ENCODE measurements around the gene C12orf43.

The C12orf43 gene

DNA sequence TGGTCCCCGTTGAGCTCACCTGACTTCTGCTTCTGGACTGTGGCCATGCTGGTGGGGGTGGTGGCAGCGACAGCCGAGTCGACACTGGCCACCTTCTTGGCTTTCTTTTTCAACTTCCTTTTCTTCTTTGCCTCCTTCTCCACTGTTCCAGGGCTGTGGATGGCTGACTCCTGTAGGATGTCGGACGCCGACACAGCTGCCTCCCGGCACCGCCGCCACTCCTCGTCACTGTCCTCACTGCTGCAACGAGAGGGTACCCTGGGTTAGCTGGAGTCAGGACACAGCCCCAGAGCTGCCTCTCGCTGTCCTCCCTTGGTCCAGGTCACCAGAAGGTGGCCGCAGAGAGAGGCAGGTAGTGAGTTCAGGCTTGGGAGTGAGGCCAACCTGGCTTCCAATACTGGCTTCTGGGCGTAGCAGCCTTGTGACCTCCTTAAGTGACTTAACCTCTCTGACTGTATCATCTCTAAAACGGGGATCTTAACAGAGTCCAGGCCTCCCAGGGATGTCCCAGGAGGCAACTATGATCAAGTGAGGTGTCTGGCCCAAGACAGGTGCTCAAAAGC, 12.0 kb downstream of the C12orf43 start:
- no peak overlapping the region for H3K23ac ChIP-seq (ENCODE audit: low read length)
- H3K27me3 ChIP-seq (ENCODE audit: insufficient read depth, low read length) = no peaks in the 10 kb centered on the region
- H2AFZ ChIP-seq (ENCODE audit: insufficient read depth, low read length, poor library complexity) = no peak overlapping the region
- no peak overlapping the region for H3K4me3 ChIP-seq (ENCODE audit: low read depth, low read length)
- no peak overlapping the region for H4K91ac ChIP-seq (ENCODE audit: low read depth, low read length)
- no peak overlapping the region for H3K18ac ChIP-seq (ENCODE audit: low read length)
- no peak overlapping the region for H3K27ac ChIP-seq (ENCODE audit: low read depth, low read length)
- no peak overlapping the region for H4K8ac ChIP-seq (ENCODE audit: low read depth, low read length)
- H3K9me3 ChIP-seq (ENCODE audit: insufficient read depth, low read depth, low read length) = no peaks in the 10 kb centered on the region
- H3K9ac ChIP-seq (ENCODE audit: low read length) = no peak overlapping the region
- H3K4me1 ChIP-seq (ENCODE audit: control insufficient read depth in 1 of 2, insufficient read depth in 2 of 2, low read length in 2 of 2) = peaks cover 4 to 6% of the 10 kb centered on the region in 2 experiments
- no peak for DNase-seq
- no peak overlapping the region for H2BK5ac ChIP-seq (ENCODE audit: low read depth, low read length, poor library complexity)
- WGBS (ENCODE audit: extremely low coverage, insufficient coverage, insufficient read length) = no CpG with 5 or more reads among the region's 16 CpGs
- no peak overlapping the region for H4K12ac ChIP-seq (ENCODE audit: low read depth, low read length)
- no peaks in the 10 kb centered on the region for H3K79me1 ChIP-seq (ENCODE audit: low read length)
- H3K4me2 ChIP-seq (ENCODE audit: low read length) = no peak overlapping the region
- no peak overlapping the region for H3K4ac ChIP-seq (ENCODE audit: low read depth, low read length)
- no peaks in the 10 kb centered on the region for H3K79me2 ChIP-seq (ENCODE audit: control insufficient read depth, insufficient read depth, low read length, poor library complexity)
- H2BK120ac ChIP-seq (ENCODE audit: insufficient read depth, low read length, poor library complexity) = no peak overlapping the region
- H3K14ac ChIP-seq (ENCODE audit: low read length) = no peak overlapping the region
- H2BK12ac ChIP-seq (ENCODE audit: low read length) = no peak overlapping the region
- no peak overlapping the region for H2AK5ac ChIP-seq (ENCODE audit: low read length)
- H3K36me3 ChIP-seq (ENCODE audit: control insufficient read depth in 1 of 2, insufficient read depth in 2 of 2, low read length in 2 of 2) = peaks cover 25 to 32% of the 10 kb centered on the region in 2 experiments

DNA sequence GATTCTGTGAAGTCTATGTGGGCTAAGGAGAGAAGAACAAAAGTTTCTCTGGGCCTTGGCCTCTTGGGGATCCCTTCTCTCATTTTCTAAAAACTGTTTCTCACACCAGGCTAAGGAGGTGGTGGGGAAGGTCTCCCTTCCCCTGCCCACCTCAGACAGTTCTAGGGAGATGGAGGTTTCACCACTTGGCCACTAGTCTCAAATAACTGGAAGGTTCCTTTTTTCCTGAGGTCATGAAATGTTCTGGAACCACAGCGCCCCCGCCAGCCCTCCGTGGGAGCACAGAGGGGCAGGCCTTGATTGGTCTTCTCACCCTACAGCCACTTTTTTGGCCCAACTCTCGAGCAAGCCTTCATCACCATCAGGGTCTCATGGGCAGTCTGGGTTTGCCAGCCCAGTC, 12.6 kb downstream of the C12orf43 start:
- peaks cover 4 to 6% of the 10 kb centered on the region in 2 experiments for H3K4me1 ChIP-seq (ENCODE audit: control insufficient read depth in 1 of 2, insufficient read depth in 2 of 2, low read length in 2 of 2)
- H2BK5ac ChIP-seq (ENCODE audit: low read depth, low read length, poor library complexity) = no peak overlapping the region
- H3K27ac ChIP-seq (ENCODE audit: low read depth, low read length) = no peak overlapping the region
- H2BK12ac ChIP-seq (ENCODE audit: low read length) = no peak overlapping the region
- H2AFZ ChIP-seq (ENCODE audit: insufficient read depth, low read length, poor library complexity) = no peak overlapping the region
- H3K79me1 ChIP-seq (ENCODE audit: low read length) = no peaks in the 10 kb centered on the region
- no CpG with 5 or more reads among the region's 4 CpGs for WGBS (ENCODE audit: extremely low coverage, insufficient coverage, insufficient read length)
- H3K9ac ChIP-seq (ENCODE audit: low read length) = no peak overlapping the region
- no peak overlapping the region for H3K23ac ChIP-seq (ENCODE audit: low read length)
- H3K4me3 ChIP-seq (ENCODE audit: low read depth, low read length) = no peak overlapping the region
- H3K14ac ChIP-seq (ENCODE audit: low read length) = no peak overlapping the region
- H2BK120ac ChIP-seq (ENCODE audit: insufficient read depth, low read length, poor library complexity) = no peak overlapping the region
- no peak overlapping the region for H3K18ac ChIP-seq (ENCODE audit: low read length)
- no peak overlapping the region for H3K4me2 ChIP-seq (ENCODE audit: low read length)
- H4K91ac ChIP-seq (ENCODE audit: low read depth, low read length) = no peak overlapping the region
- no peak overlapping the region for H4K8ac ChIP-seq (ENCODE audit: low read depth, low read length)
- H3K4ac ChIP-seq (ENCODE audit: low read depth, low read length) = no peak overlapping the region
- H3K27me3 ChIP-seq (ENCODE audit: insufficient read depth, low read length) = no peaks in the 10 kb centered on the region
- no peak for DNase-seq
- no peaks in the 10 kb centered on the region for H3K79me2 ChIP-seq (ENCODE audit: control insufficient read depth, insufficient read depth, low read length, poor library complexity)
- no peaks in the 10 kb centered on the region for H3K9me3 ChIP-seq (ENCODE audit: insufficient read depth, low read depth, low read length)
- H3K36me3 ChIP-seq (ENCODE audit: control insufficient read depth in 1 of 2, insufficient read depth in 2 of 2, low read length in 2 of 2) = peaks cover 25 to 30% of the 10 kb centered on the region in 2 experiments
- H2AK5ac ChIP-seq (ENCODE audit: low read length) = no peak overlapping the region
- no peak overlapping the region for H4K12ac ChIP-seq (ENCODE audit: low read depth, low read length)

DNA sequence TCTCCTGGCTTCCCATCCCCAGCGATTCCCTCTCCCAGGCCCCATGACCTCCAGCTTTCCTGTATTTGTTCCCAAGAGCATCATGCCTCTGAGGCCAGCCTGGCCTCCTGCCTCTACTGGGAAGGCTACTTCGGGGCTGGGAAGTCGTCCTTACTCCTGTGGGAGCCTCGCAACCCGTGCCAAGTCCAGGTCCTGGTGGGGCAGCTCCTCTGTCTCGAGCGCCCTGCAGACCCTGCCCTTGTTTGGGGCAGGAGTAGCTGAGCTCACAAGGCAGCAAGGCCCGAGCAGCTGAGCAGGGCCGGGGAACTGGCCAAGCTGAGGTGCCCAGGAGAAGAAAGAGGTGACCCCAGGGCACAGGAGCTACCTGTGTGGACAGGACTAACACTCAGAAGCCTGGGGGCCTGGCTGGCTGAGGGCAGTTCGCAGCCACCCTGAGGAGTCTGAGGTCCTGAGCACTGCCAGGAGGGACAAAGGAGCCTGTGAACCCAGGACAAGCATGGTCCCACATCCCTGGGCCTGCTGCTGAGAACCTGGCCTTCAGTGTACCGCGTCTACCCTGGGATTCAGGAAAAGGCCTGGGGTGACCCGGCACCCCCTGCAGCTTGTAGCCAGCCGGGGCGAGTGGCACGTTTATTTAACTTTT, 14.3 kb downstream of the C12orf43 start:
- H3K4me1 ChIP-seq (ENCODE audit: control insufficient read depth in 1 of 2, insufficient read depth in 2 of 2, low read length in 2 of 2) = peaks cover 4 to 6% of the 10 kb centered on the region in 2 experiments
- no peak overlapping the region for H4K8ac ChIP-seq (ENCODE audit: low read depth, low read length)

DNA sequence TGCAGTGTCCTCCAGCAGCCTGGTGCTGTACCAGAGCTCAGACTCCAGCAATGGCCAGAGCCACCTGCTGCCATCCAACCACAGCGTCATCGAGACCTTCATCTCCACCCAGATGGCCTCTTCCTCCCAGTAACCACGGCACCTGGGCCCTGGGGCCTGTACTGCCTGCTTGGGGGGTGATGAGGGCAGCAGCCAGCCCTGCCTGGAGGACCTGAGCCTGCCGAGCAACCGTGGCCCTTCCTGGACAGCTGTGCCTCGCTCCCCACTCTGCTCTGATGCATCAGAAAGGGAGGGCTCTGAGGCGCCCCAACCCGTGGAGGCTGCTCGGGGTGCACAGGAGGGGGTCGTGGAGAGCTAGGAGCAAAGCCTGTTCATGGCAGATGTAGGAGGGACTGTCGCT, 15.2 kb downstream of the C12orf43 start:
- H4K12ac ChIP-seq (ENCODE audit: low read depth, low read length) = peak overlapping the region; percentile 12
- H3K4me2 ChIP-seq (ENCODE audit: low read length) = no peak overlapping the region
- no peak overlapping the region for H3K18ac ChIP-seq (ENCODE audit: low read length)
- H3K36me3 ChIP-seq (ENCODE audit: control insufficient read depth in 1 of 2, insufficient read depth in 2 of 2, low read length in 2 of 2) = peaks cover 21 to 22% of the 10 kb centered on the region in 2 experiments
- H3K27ac ChIP-seq (ENCODE audit: low read depth, low read length) = no peak overlapping the region
- no peak for DNase-seq
- H3K4ac ChIP-seq (ENCODE audit: low read depth, low read length) = no peak overlapping the region
- no peaks in the 10 kb centered on the region for H3K9me3 ChIP-seq (ENCODE audit: insufficient read depth, low read depth, low read length)
- peaks cover 4 to 6% of the 10 kb centered on the region in 2 experiments for H3K4me1 ChIP-seq (ENCODE audit: control insufficient read depth in 1 of 2, insufficient read depth in 2 of 2, low read length in 2 of 2)
- no CpG with 5 or more reads among the region's 11 CpGs for WGBS (ENCODE audit: extremely low coverage, insufficient coverage, insufficient read length)
- H3K9ac ChIP-seq (ENCODE audit: low read length) = no peak overlapping the region
- H3K27me3 ChIP-seq (ENCODE audit: insufficient read depth, low read length) = no peaks in the 10 kb centered on the region
- H2BK12ac ChIP-seq (ENCODE audit: low read length) = no peak overlapping the region
- H3K4me3 ChIP-seq (ENCODE audit: low read depth, low read length) = no peak overlapping the region
- no peak overlapping the region for H4K8ac ChIP-seq (ENCODE audit: low read depth, low read length)
- H3K14ac ChIP-seq (ENCODE audit: low read length) = no peak overlapping the region
- no peak overlapping the region for H2AK5ac ChIP-seq (ENCODE audit: low read length)
- H2BK120ac ChIP-seq (ENCODE audit: insufficient read depth, low read length, poor library complexity) = no peak overlapping the region
- no peaks in the 10 kb centered on the region for H3K79me2 ChIP-seq (ENCODE audit: control insufficient read depth, insufficient read depth, low read length, poor library complexity)
- H3K79me1 ChIP-seq (ENCODE audit: low read length) = no peaks in the 10 kb centered on the region
- H2AFZ ChIP-seq (ENCODE audit: insufficient read depth, low read length, poor library complexity) = no peak overlapping the region
- no peak overlapping the region for H4K91ac ChIP-seq (ENCODE audit: low read depth, low read length)
- no peak overlapping the region for H3K23ac ChIP-seq (ENCODE audit: low read length)
- H2BK5ac ChIP-seq (ENCODE audit: low read depth, low read length, poor library complexity) = no peak overlapping the region

More for the DNA sequence above, 14.3 kb downstream of the C12orf43 start:
- no peak overlapping the region for H3K4me2 ChIP-seq (ENCODE audit: low read length)
- H2BK5ac ChIP-seq (ENCODE audit: low read depth, low read length, poor library complexity) = no peak overlapping the region
- no peak overlapping the region for H3K23ac ChIP-seq (ENCODE audit: low read length)
- no peak overlapping the region for H3K4ac ChIP-seq (ENCODE audit: low read depth, low read length)
- no peaks in the 10 kb centered on the region for H3K27me3 ChIP-seq (ENCODE audit: insufficient read depth, low read length)
- H2BK12ac ChIP-seq (ENCODE audit: low read length) = no peak overlapping the region
- no peak overlapping the region for H3K27ac ChIP-seq (ENCODE audit: low read depth, low read length)
- no peak overlapping the region for H2AFZ ChIP-seq (ENCODE audit: insufficient read depth, low read length, poor library complexity)
- no peak overlapping the region for H4K91ac ChIP-seq (ENCODE audit: low read depth, low read length)
- no CpG with 5 or more reads among the region's 16 CpGs for WGBS (ENCODE audit: extremely low coverage, insufficient coverage, insufficient read length)
- H4K12ac ChIP-seq (ENCODE audit: low read depth, low read length) = no peak overlapping the region
- H3K9me3 ChIP-seq (ENCODE audit: insufficient read depth, low read depth, low read length) = no peaks in the 10 kb centered on the region
- peaks cover 22 to 24% of the 10 kb centered on the region in 2 experiments for H3K36me3 ChIP-seq (ENCODE audit: control insufficient read depth in 1 of 2, insufficient read depth in 2 of 2, low read length in 2 of 2)
- no peak overlapping the region for H3K4me3 ChIP-seq (ENCODE audit: low read depth, low read length)
- H3K79me2 ChIP-seq (ENCODE audit: control insufficient read depth, insufficient read depth, low read length, poor library complexity) = no peaks in the 10 kb centered on the region
- DNase-seq = no peak
- H3K79me1 ChIP-seq (ENCODE audit: low read length) = no peaks in the 10 kb centered on the region
- H2BK120ac ChIP-seq (ENCODE audit: insufficient read depth, low read length, poor library complexity) = no peak overlapping the region
- H3K14ac ChIP-seq (ENCODE audit: low read length) = no peak overlapping the region
- no peak overlapping the region for H2AK5ac ChIP-seq (ENCODE audit: low read length)
- no peak overlapping the region for H3K18ac ChIP-seq (ENCODE audit: low read length)
- no peak overlapping the region for H3K9ac ChIP-seq (ENCODE audit: low read length)

All from trophoblast cell (in vitro differentiated cells and primary cell).